Muscle layer of duodenum (tissue), 2 donors: Measurements from ENCODE around the gene BCDIN3D.
"Not testable (repeated sequence)": the region's sequence is repeated elsewhere in the genome, so short reads cannot be mapped to it uniquely, and the experiment has no call there.

ENCODE experiments used
- H3K27ac ChIP-seq: one replicate; pipeline ENCODE4 v1.7.0; 2013; ENCODE audit warnings: mild to moderate bottlenecking, low read length
- H3K27me3 ChIP-seq: one replicate; pipeline ENCODE4 v1.7.0; 2013; ENCODE audit warnings: low read depth, mild to moderate bottlenecking, control low read depth, low read length
- H3K36me3 ChIP-seq, 2 donors: one replicate each; pipeline ENCODE4 v1.7.0; 2013; ENCODE audit warnings: low read length in 2 of 2, control low read depth in 1 of 2, mild to moderate bottlenecking in 1 of 2; ENCODE audit not compliant: insufficient read depth in 2 of 2, control insufficient read depth in 1 of 2
- H3K4me1 ChIP-seq, 2 donors: one replicate each; pipeline ENCODE4 v1.7.0; 2013; ENCODE audit warnings: low read length in 2 of 2, mild to moderate bottlenecking in 2 of 2, control low read depth in 1 of 2, moderate library complexity in 1 of 2; ENCODE audit not compliant: insufficient read depth in 2 of 2, control insufficient read depth in 1 of 2
- H3K4me3 ChIP-seq, 2 donors: one replicate each; pipeline ENCODE4 v1.7.0; 2013; ENCODE audit warnings: low read length in 2 of 2, low read depth in 1 of 2, mild to moderate bottlenecking in 1 of 2
- H3K9me3 ChIP-seq, 2 donors: one replicate each; pipeline ENCODE4 v1.7.0; 2013; ENCODE audit warnings: low read length in 2 of 2, control low read depth in 1 of 2, mild to moderate bottlenecking in 1 of 2; ENCODE audit not compliant: control insufficient read depth in 1 of 2
- donor health status: healthy.

BCDIN3D gene

GRCh38 chr12:49874142-49874897, 31.4 kb upstream of the BCDIN3D start:
- no peak overlapping the region for H3K4me3 ChIP-seq
- peaks cover 0 to 5% of the 10 kb centered on the region in 2 donors for H3K4me1 ChIP-seq
- H3K36me3 ChIP-seq = no peaks in the 10 kb centered on the region
- no peaks in the 10 kb centered on the region for H3K9me3 ChIP-seq
- H3K27ac ChIP-seq = no peak overlapping the region
- no peaks in the 10 kb centered on the region for H3K27me3 ChIP-seq

DNA sequence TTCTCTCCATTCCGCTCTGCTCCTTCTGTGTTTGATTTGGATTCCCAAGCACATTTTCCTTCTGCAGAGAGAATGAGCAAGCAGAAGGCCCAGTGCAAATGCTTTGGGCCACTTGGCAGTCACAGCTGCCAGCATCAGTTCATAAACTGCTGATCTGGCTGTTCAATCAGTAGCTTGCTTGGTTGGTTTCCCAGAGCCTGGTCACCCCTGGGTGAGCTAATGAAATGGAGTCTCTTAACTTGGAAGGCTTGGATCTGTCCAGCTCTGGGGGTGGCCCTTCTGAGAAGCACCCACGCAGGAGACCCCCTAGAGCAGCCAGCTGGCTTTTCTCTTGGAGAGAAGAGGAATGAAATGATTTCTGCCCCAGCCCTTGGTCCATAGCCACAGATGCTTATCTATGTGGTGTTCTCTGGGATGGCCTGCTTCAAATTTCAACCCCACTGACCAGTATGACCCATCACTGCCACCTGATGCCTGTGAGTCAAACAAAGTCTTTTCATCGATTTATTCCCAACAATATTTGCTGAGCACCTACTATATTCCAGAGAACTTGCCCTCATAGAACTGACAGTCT, 30.5 kb upstream of the BCDIN3D start:
- H3K27me3 ChIP-seq = no peaks in the 10 kb centered on the region
- H3K4me1 ChIP-seq = peaks cover 3 to 13% of the 10 kb centered on the region in 2 donors
- H3K36me3 ChIP-seq = no peaks in the 10 kb centered on the region
- no peak overlapping the region for H3K27ac ChIP-seq
- no peak overlapping the region for H3K4me3 ChIP-seq
- H3K9me3 ChIP-seq = no peaks in the 10 kb centered on the region

- no peak overlapping the region for H3K4me3 ChIP-seq
- H3K9me3 ChIP-seq = no peaks in the 10 kb centered on the region
- H3K4me1 ChIP-seq = peaks cover 3 to 19% of the 10 kb centered on the region in 2 donors
- no peak overlapping the region for H3K27ac ChIP-seq
- H3K36me3 ChIP-seq = no peaks in the 10 kb centered on the region
- H3K27me3 ChIP-seq = no peaks in the 10 kb centered on the region
Measured at GRCh38 chr12:49872781-49873181, 29.9 kb upstream of the BCDIN3D start.

DNA sequence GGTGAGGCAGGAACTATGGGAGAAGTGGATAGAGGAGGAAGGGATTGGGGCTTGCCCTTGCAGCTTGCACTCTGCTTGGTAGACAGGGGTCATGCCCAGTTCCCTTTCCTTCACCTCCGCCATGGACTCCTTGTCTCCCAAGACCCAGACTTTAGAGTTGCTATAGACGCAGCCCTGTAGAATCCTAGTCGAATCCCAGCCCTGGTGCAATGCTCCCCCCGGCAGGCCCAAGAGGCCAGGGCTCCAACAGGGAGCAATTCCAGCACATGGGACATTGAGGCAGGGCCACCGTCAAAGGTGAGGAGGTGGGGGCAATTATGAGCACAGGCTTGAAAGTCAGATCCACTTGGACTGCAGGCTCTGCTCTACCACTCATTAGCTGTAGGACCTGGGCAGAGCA, 29.5 kb upstream of the BCDIN3D start:
- no peak overlapping the region for H3K4me3 ChIP-seq
- H3K27ac ChIP-seq = no peak overlapping the region
- peaks cover 3 to 23% of the 10 kb centered on the region in 2 donors for H3K4me1 ChIP-seq

GRCh38 chr12:49871811-49872251, 28.9 kb upstream of the BCDIN3D start:
- not testable (repeated sequence) for H3K9me3 ChIP-seq, H3K4me3 ChIP-seq, H3K36me3 ChIP-seq, H3K27me3 ChIP-seq, H3K27ac ChIP-seq
- H3K4me1 ChIP-seq = peaks cover 3 to 27% of the 10 kb centered on the region in 2 donors

More for the DNA sequence above, 29.5 kb upstream of the BCDIN3D start:
- no peaks in the 10 kb centered on the region for H3K27me3 ChIP-seq
- no peaks in the 10 kb centered on the region for H3K36me3 ChIP-seq
- no peaks in the 10 kb centered on the region for H3K9me3 ChIP-seq

GRCh38 chr12:49871263-49871561, 28.3 kb upstream of the BCDIN3D start:
- no peaks in the 10 kb centered on the region for H3K36me3 ChIP-seq
- peaks cover 3 to 27% of the 10 kb centered on the region in 2 donors for H3K4me1 ChIP-seq
- H3K27ac ChIP-seq = no peak overlapping the region

DNA sequence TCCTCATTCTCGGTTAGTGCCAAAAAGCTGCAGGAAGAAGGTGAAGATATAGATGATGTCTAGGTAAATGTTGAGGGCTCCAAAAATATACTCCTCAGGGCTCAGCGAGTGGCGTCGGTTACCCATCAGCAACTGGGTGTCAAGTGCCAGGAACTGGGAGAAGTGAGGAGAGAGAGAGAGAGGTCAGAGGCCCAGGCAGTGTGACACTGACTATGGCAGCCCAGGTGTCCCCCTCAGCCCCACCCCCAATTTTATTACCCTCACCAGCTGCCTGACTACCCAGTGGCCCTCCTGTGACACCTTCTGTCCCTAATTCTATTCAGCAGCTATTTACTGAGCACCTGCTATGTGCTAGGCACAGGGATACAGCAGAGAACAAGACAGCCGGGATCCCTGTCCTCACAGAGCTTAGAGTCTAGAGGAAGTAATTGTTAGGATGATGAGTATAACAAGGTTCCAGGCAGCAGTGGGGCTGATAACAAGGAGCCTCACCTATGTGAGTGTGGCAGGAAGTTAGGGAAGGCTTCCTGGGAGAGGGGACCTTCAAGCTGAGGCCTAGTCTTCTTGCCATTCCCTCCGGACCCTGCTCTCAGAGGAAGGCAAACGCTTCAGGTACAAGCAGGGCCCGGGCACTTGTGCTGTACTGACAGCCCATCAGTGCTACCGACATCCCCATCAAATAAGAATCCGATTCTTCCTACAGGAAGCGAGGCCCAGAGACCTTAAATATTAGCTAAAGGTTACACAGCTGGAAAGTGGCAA, 27.8 kb upstream of the BCDIN3D start:
- no peak overlapping the region for H3K4me3 ChIP-seq
- peaks cover 3 to 27% of the 10 kb centered on the region in 2 donors for H3K4me1 ChIP-seq
- no peaks in the 10 kb centered on the region for H3K27me3 ChIP-seq
- H3K9me3 ChIP-seq = no peaks in the 10 kb centered on the region
- H3K27ac ChIP-seq = no peak overlapping the region
- no peaks in the 10 kb centered on the region for H3K36me3 ChIP-seq

More at GRCh38 chr12:49871263-49871561, 28.3 kb upstream of the BCDIN3D start:
- no peaks in the 10 kb centered on the region for H3K9me3 ChIP-seq
- H3K4me3 ChIP-seq = no peak overlapping the region
- H3K27me3 ChIP-seq = no peaks in the 10 kb centered on the region

GRCh38 chr12:49869816-49870500, 27.1 kb upstream of the BCDIN3D start:
- Histone ChIP-seq H3K27me3 (no peaks in the 10 kb centered on the region), H3K4me3 (no peak overlapping the region), H3K9me3 (no peaks in the 10 kb centered on the region), H3K36me3 (no peaks in the 10 kb centered on the region), H3K27ac (no peak overlapping the region), H3K4me1 (peaks cover 3 to 27% of the 10 kb centered on the region in 2 donors)

DNA sequence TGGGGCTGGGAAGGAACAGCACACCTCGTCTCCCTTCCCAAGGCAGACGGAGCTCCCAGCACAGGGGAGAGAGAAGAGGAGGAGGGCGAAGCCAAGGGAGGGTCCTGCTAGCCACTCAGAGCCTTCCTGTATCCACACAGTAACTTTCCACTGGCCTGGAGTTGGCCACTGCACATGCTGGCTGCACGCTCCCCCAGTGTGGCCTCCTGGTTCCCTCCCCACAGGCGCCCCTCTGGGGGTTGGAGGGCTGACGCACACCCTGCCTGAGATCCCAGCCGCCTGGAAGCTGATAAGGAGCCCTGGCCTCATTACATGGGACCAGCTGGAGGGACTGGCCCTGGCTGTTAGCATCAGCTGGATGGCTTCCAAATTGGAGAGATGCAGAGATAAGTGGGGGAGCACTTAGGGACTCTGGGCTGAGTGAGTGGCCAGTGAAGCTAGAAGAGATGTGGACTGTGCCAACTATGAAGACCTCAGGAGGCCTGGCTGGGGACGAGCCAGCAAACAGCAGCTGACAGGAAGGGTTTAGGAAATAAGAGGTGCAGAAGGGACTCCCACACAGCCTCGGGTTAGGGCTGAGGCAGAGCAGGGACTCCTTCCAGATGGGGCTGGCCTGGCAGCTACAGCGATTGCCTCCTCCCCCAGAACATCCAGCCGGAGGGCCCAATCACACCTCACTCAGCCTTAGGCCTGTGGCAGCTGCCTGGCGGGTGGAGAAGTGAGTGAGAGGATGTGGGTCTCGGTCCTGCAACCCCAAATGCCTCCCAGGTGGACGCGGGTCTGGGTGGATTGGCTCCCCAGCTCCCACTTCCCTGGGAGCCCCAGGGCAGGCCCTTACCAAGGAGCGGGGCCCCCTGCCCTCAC, 26.3 kb upstream of the BCDIN3D start:
- Histone ChIP-seq H3K9me3 (no peaks in the 10 kb centered on the region), H3K27me3 (no peaks in the 10 kb centered on the region), H3K27ac (no peak overlapping the region), H3K36me3 (no peaks in the 10 kb centered on the region), H3K4me1 (peaks cover 3 to 27% of the 10 kb centered on the region in 2 donors), H3K4me3 (no peak overlapping the region)

GRCh38 chr12:49868449-49868848, 25.5 kb upstream of the BCDIN3D start:
- Histone ChIP-seq H3K36me3 (no peaks in the 10 kb centered on the region), H3K4me3 (no peak overlapping the region), H3K4me1 (peaks cover 3 to 27% of the 10 kb centered on the region in 2 donors), H3K27me3 (no peaks in the 10 kb centered on the region), H3K9me3 (no peaks in the 10 kb centered on the region), H3K27ac (no peak overlapping the region)
